GM21825 (cell line): ENCODE data around the gene IL22RA1.

Experiments
- ATAC-seq: cut with Tn5 transposase; IDR thresholded peaks from one replicate; pipeline ENCODE4 v1.9.1; 2021; ENCODE audit warnings: mild to moderate bottlenecking, moderate library complexity; ENCODE audit not compliant: unreplicated experiment

The IL22RA1 gene

GRCh38 chr1:24142546-24143534 is at the start of gene IL22RA1:
Gene IL22RA1, minus strand, starts transcription at chr1:24143140. Its CDS starts 58 bp downstream, at chr1:24143082.
- ATAC-seq = no peak

GRCh38 chr1:24191860-24192259 is 48.9 kb upstream of the IL22RA1 start:
- ATAC-seq = no peak

GRCh38 chr1:24190983-24191461 is 48.1 kb upstream of the IL22RA1 start:
- ATAC-seq = peak; percentile 48

- no peak for ATAC-seq
Observed at GRCh38 chr1:24189528-24189927, 46.6 kb upstream of the IL22RA1 start.

- peak; percentile 39 for ATAC-seq
Observed at GRCh38 chr1:24186993-24187790, 44.3 kb upstream of the IL22RA1 start, which contains the start of gene IFNLR1. Gene IFNLR1, minus strand, starts transcription at chr1:24187289. Its CDS starts 41 bp downstream, at chr1:24187248.

- ATAC-seq = no peak
Observed at GRCh38 chr1:24186711-24186992, 43.7 kb upstream of the IL22RA1 start.

- no peak for ATAC-seq
Observed at GRCh38 chr1:24186031-24186710, 43.2 kb upstream of the IL22RA1 start.

GRCh38 chr1:24185076-24185475 is 42.1 kb upstream of the IL22RA1 start:
- ATAC-seq = no peak

- no peak for ATAC-seq
Observed at GRCh38 chr1:24182061-24182460, 39.1 kb upstream of the IL22RA1 start.

GRCh38 chr1:24181619-24182018 is 38.7 kb upstream of the IL22RA1 start:
- no peak for ATAC-seq

GRCh38 chr1:24180676-24181075 is 37.7 kb upstream of the IL22RA1 start:
- ATAC-seq = no peak

- ATAC-seq = no peak
Observed at GRCh38 chr1:24179251-24179840, 36.4 kb upstream of the IL22RA1 start.

GRCh38 chr1:24178407-24178806 is 35.5 kb upstream of the IL22RA1 start:
- no peak for ATAC-seq

- no peak for ATAC-seq
Observed at GRCh38 chr1:24177161-24177560, 34.2 kb upstream of the IL22RA1 start.

- no peak for ATAC-seq
Observed at GRCh38 chr1:24175033-24175755, 32.3 kb upstream of the IL22RA1 start.

GRCh38 chr1:24173638-24174575 is 31.0 kb upstream of the IL22RA1 start:
- no peak for ATAC-seq

- ATAC-seq = no peak
Observed at GRCh38 chr1:24172598-24172997, 29.7 kb upstream of the IL22RA1 start.

GRCh38 chr1:24169286-24169685 is 26.3 kb upstream of the IL22RA1 start:
- ATAC-seq = no peak

- no peak for ATAC-seq
Observed at GRCh38 chr1:24168245-24168644, 25.3 kb upstream of the IL22RA1 start.
